CD4-positive, alpha-beta memory T cell (primary cell): ENCODE measurements around the gene GOLGA8A. TPM values are rescaled to one million over a fixed set of nuclear protein-coding genes. Genes with fewer than 3 reads are reported as not detected.

Experiments used
- polyA plus RNA-seq, 2 donors: library from polyadenylated mRNA; unstranded; fragments of 300-500 nt; fragmentation: Illumina TruSeq; gene quantifications; one replicate each; pipeline ENCODE4 v1.2.3, GENCODE V29; 2021
- total RNA-seq, 2 experiments: library from RNA; stranded (reverse); gene quantifications; one replicate each; pipeline ENCODE4 v1.2.3, GENCODE V29; 2021

The GOLGA8A gene
- total and polyA plus RNA-seq, 4 experiments from 2014 or later: 1.9 to 193 (median 97.9) TPM

Other genes starting within 250 kb of the GOLGA8A start
- gene KATNBL1, start 227.7 kb downstream of the GOLGA8A start, total RNA-seq: 10 to 100 TPM; 34.7 to 37.9 TPM
- 10 to 100 TPM; 36.3 to 45.8 TPM for gene KATNBL1, start 227.7 kb downstream of the GOLGA8A start, polyA plus RNA-seq
- 10 to 100 TPM; 69.5 to 72.0 TPM for gene EMC4, start 212.8 kb downstream of the GOLGA8A start, total RNA-seq
- gene EMC4, start 212.8 kb downstream of the GOLGA8A start, polyA plus RNA-seq: 100 to 1,000 TPM; 172 to 231 TPM
- 10 to 100 TPM; 71.3 to 72.0 TPM for gene SLC12A6, start 100.0 kb downstream of the GOLGA8A start, total RNA-seq
- 1 to 10 TPM; 1.8 to 8.1 TPM for gene SLC12A6, start 100.0 kb downstream of the GOLGA8A start, polyA plus RNA-seq
- 10 to 100 TPM; 73.5 to 77.2 TPM for gene NOP10, start 94.7 kb downstream of the GOLGA8A start, total RNA-seq
- 100 to 1,000 TPM; 298 to 318 TPM for gene NOP10, start 94.7 kb downstream of the GOLGA8A start, polyA plus RNA-seq
- not detected for gene NUTM1, start 94.5 kb downstream of the GOLGA8A start, total RNA-seq
- gene NUTM1, start 94.5 kb downstream of the GOLGA8A start, polyA plus RNA-seq: not detected
- 100 to 1,000 TPM; 100 to 108 TPM for gene LPCAT4, start 70.6 kb downstream of the GOLGA8A start, total RNA-seq
- gene LPCAT4, start 70.6 kb downstream of the GOLGA8A start, polyA plus RNA-seq: 10 to 100 TPM; 19.0 to 23.4 TPM
- 100 to 1,000 TPM; 332 to 340 TPM for gene GOLGA8B, start 145.8 kb upstream of the GOLGA8A start, total RNA-seq
- gene GOLGA8B, start 145.8 kb upstream of the GOLGA8A start, polyA plus RNA-seq: 1 to 10 TPM; 4.8 to 6.5 TPM